ENCODE results near the gene FYN. TPM values are rescaled to one million over a fixed set of nuclear protein-coding genes. Genes with fewer than 3 reads are reported as not detected.

Gene FYN
- total and polyA plus RNA-seq, 9 of the 15 experiments (the other 6 are each of a cell fraction or from before 2014, with no cell fraction given): 2.9 to 22.1 (median 11.4) TPM

- no peak overlapping the region; the same call in 1 of the 2 replicates for H3K4me2 ChIP-seq (ENCODE audit: insufficient read depth, low read length)
- H3K9ac ChIP-seq (ENCODE audit: insufficient read depth in 1 of 2, low read depth in 2 of 2, low read length in 2 of 2): no peak overlapping the region
- ChIA-PET CTCF (ENCODE audit: low intra/inter-chr PET ratio) (no interaction called here), POLR2A (interaction anchor here (0.8 to 1.2 kb wide), 2 partner anchors 10 to 11 kb away, joined by 3 read pairs; no protein-coding TSS in a partner anchor)
- peaks cover 0 to 11% of the 10 kb centered on the region in 2 experiments; a peak in 3 of 5 replicates for H3K4me1 ChIP-seq (replicated peaks in 1 of 2; ENCODE audit: control insufficient read depth in 2 of 2, insufficient read depth in 2 of 2, low read length in 2 of 2)
- FAIRE-seq: no peak
- DNase-seq (ENCODE audit: extremely low read depth in 1 of 4, low spot score in 3 of 4): no peak
- BruUV-seq (replicated peaks): no TSS peak
- 0 out of 3 replicates have a peak, but pooled peaks have one; percentile 15 for ATAC-seq
- no peaks in the 10 kb centered on the region for H3K36me3 ChIP-seq (ENCODE audit: control insufficient read depth, insufficient read depth, low read length)
- WGBS (ENCODE audit: insufficient coverage, low coverage, missing lambda C conversion rate): 31% methylated on average over 5 of the region's 5 CpGs
- H3K9me1 ChIP-seq (ENCODE audit: control insufficient read depth, insufficient read depth, low read length): no peaks in the 10 kb centered on the region
- H2AFZ ChIP-seq (ENCODE audit: low read depth, low read length): peak overlapping the region; percentile 77
- in situ Hi-C loops (cut with MboI) (no loop called here), intact Hi-C loops (cut with micrococcal nuclease) (no loop called here)
- H4K20me1 ChIP-seq (replicated peaks; ENCODE audit: control insufficient read depth, insufficient read depth, low read length): no peaks in the 10 kb centered on the region
- no peak overlapping the region for H3K27ac ChIP-seq (ENCODE audit: extremely low read depth, low read depth, low read length)
- no peak overlapping the region for H3K4me3 ChIP-seq
- no peaks in the 10 kb centered on the region for H3K9me3 ChIP-seq (replicated peaks; ENCODE audit: control insufficient read depth, insufficient read depth, low read depth, low read length)
- no peaks in the 10 kb centered on the region; the same call in 2 of the 3 replicates for H3K79me2 ChIP-seq (ENCODE audit: control insufficient read depth, insufficient read depth, low read length)
- H3K27me3 ChIP-seq (ENCODE audit: control insufficient read depth in 2 of 2, insufficient read depth in 2 of 2, low read length in 2 of 2): no peaks in the 10 kb centered on the region; a peak in 2 of 5 replicates
- TF ChIP-seq PURB (CRISPR knock-in tag; IDR thresholded peaks at IDR 0.05; ENCODE audit: low read depth): no peak
- TF ChIP-seq GTF2E2 (tag; IDR thresholded peaks at IDR 0.05): peak; percentile 65; the same call in 1 of the 2 replicates
- TF ChIP-seq, protein P1, sequence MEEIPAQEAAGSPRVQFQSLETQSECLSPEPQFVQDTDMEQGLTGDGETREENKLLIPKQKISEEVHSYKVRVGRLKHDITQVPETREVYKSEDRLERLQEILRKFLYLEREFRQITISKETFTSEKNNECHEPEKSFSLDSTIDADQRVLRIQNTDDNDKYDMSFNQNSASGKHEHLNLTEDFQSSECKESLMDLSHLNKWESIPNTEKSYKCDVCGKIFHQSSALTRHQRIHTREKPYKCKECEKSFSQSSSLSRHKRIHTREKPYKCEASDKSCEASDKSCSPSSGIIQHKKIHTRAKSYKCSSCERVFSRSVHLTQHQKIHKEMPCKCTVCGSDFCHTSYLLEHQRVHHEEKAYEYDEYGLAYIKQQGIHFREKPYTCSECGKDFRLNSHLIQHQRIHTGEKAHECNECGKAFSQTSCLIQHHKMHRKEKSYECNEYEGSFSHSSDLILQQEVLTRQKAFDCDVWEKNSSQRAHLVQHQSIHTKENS (CRISPR knock-in tag; IDR thresholded peaks at IDR 0.05): no peak
- no peak for TF ChIP-seq NFIC (IDR thresholded peaks at IDR 0.05)
- TF ChIP-seq JUND (IDR thresholded peaks at IDR 0.05; ENCODE audit: borderline replicate concordance, low read depth, low read length): no peak
- TF ChIP-seq JUND (tag; IDR thresholded peaks at IDR 0.05; ENCODE audit: borderline replicate concordance, low read depth, low read length): peak; percentile 49; the same call in 2 of the 3 replicates
- TF ChIP-seq ARID1B (IDR thresholded peaks at IDR 0.05): no peak
- TF ChIP-seq DPF2 (IDR thresholded peaks at IDR 0.05): no peak
- peak in 1 of 2 experiments; percentile 41; a peak in 1 of 4 replicates for TF ChIP-seq SRF (CRISPR knock-in tag; IDR thresholded peaks at IDR 0.05)
- TF ChIP-seq CHAMP1 (IDR thresholded peaks at IDR 0.05): no peak
- TF ChIP-seq CXXC5 (CRISPR knock-in tag; IDR thresholded peaks at IDR 0.05): no peak
- TF ChIP-seq FOSL1 (tag; conservative IDR thresholded peaks at IDR 0.05): peak; percentile 50
- no peak for TF ChIP-seq MXI1 (IDR thresholded peaks at IDR 0.05; ENCODE audit: low read depth, low read length)
- TF ChIP-seq KLF16 (IDR thresholded peaks at IDR 0.05): no peak
- TF ChIP-seq ATF7 (IDR thresholded peaks at IDR 0.05): 0 out of 2 replicates have a peak, but pooled peaks have one; percentile 26
Observed at GRCh38 chr6:111794727-111795452, 78.4 kb downstream of the FYN start.

Measured in K562 (cell line).